Measurements from ENCODE around the gene ARHGAP8. TPM values are rescaled to one million over a fixed set of nuclear protein-coding genes. Genes with fewer than 3 reads are reported as not detected.

Gene ARHGAP8
- total RNA-seq, 2 donors from 2014 or later = 0.24 TPM; not detected in 1

GRCh38 chr22:44777364-44777755, 25.0 kb downstream of the ARHGAP8 start:
- no peak for DNase-seq (ENCODE audit: low spot score)
- Histone ChIP-seq H3K4me1 (no peaks in the 10 kb centered on the region), H3K36me3 (no peaks in the 10 kb centered on the region), H3K9me3 (peaks cover 0 to 18% of the 10 kb centered on the region in 2 donors), H3K27me3 (no peaks in the 10 kb centered on the region), H3K4me3 (no peak overlapping the region), H3K27ac (no peak overlapping the region)
- TF ChIP-seq CTCF (IDR thresholded peaks at IDR 0.05) = no peak

GRCh38 chr22:44780876-44781449, 28.6 kb downstream of the ARHGAP8 start:
- H3K9me3 ChIP-seq = no peaks in the 10 kb centered on the region
- no peak overlapping the region for H3K4me3 ChIP-seq
- no peak for DNase-seq (ENCODE audit: low spot score)
- no peaks in the 10 kb centered on the region for H3K4me1 ChIP-seq
- H3K27ac ChIP-seq = no peak overlapping the region
- H3K36me3 ChIP-seq = no peaks in the 10 kb centered on the region
- TF ChIP-seq CTCF (IDR thresholded peaks at IDR 0.05) = no peak
- H3K27me3 ChIP-seq = no peaks in the 10 kb centered on the region

- Histone ChIP-seq H3K36me3 (no peaks in the 10 kb centered on the region), H3K9me3 (no peaks in the 10 kb centered on the region), H3K4me3 (no peak overlapping the region), H3K27me3 (no peaks in the 10 kb centered on the region), H3K4me1 (no peaks in the 10 kb centered on the region), H3K27ac (no peak overlapping the region)
- DNase-seq (ENCODE audit: low spot score) = no peak
- no peak for TF ChIP-seq CTCF (IDR thresholded peaks at IDR 0.05)
Measured at GRCh38 chr22:44782363-44782963, 30.1 kb downstream of the ARHGAP8 start.

- H3K4me3 ChIP-seq = no peak overlapping the region
- H3K27ac ChIP-seq = no peak overlapping the region
- H3K4me1 ChIP-seq = no peaks in the 10 kb centered on the region
- no peak for TF ChIP-seq CTCF (IDR thresholded peaks at IDR 0.05)
- no peaks in the 10 kb centered on the region for H3K36me3 ChIP-seq
- no peaks in the 10 kb centered on the region for H3K9me3 ChIP-seq
- DNase-seq (ENCODE audit: low spot score) = no peak
- no peaks in the 10 kb centered on the region for H3K27me3 ChIP-seq
Measured at GRCh38 chr22:44783091-44783490, 30.7 kb downstream of the ARHGAP8 start.

- H3K27ac ChIP-seq = no peak overlapping the region
- H3K27me3 ChIP-seq = no peaks in the 10 kb centered on the region
- H3K36me3 ChIP-seq = no peaks in the 10 kb centered on the region
- no peaks in the 10 kb centered on the region for H3K4me1 ChIP-seq
- H3K4me3 ChIP-seq = no peak overlapping the region
- H3K9me3 ChIP-seq = no peaks in the 10 kb centered on the region
- no peak for TF ChIP-seq CTCF (IDR thresholded peaks at IDR 0.05)
- no peak for DNase-seq (ENCODE audit: low spot score)
Measured at GRCh38 chr22:44783581-44783980, 31.2 kb downstream of the ARHGAP8 start.

GRCh38 chr22:44786136-44786535, 33.8 kb downstream of the ARHGAP8 start:
- Histone ChIP-seq H3K27ac (no peak overlapping the region), H3K27me3 (no peaks in the 10 kb centered on the region), H3K9me3 (no peaks in the 10 kb centered on the region), H3K4me1 (no peaks in the 10 kb centered on the region), H3K4me3 (no peak overlapping the region), H3K36me3 (no peaks in the 10 kb centered on the region)
- no peak for TF ChIP-seq CTCF (IDR thresholded peaks at IDR 0.05)
- no peak for DNase-seq (ENCODE audit: low spot score)

Measured in right atrium auricular region (tissue), 2 donors.